HepG2 (cell line): ENCODE results near the gene AREL1. TPM values are rescaled to one million over a fixed set of nuclear protein-coding genes. Genes with fewer than 3 reads are reported as not detected.
A peak's percentile ranks its signal among the peaks of the same experiment; 100 is the strongest.

Source experiments
- ATAC-seq: fragments of 200-7000 bp; cut with Tn5 transposase; 3 replicates; pipeline ENCODE4 v1.9.1; 2020; ENCODE audit warnings: mild to moderate bottlenecking, moderate library complexity
- BruUV-seq: library from RNA; stranded (reverse); fragments of 400-500 nt; replicated peaks from 2 replicates; lab custom pipeline; 2021; lab: Mats Ljungman, UMichigan
- CTCF ChIA-PET: fragments of 300-600 bp; formaldehyde crosslinking; extraction: SDS; loops from one replicate; lab custom pipeline; 2021; ENCODE audit warnings: low total read pairs, inconsistent platforms, low intra/inter-chr PET ratio; lab: Yijun Ruan, JAX
- POLR2A ChIA-PET: fragments of 350-600 bp; sonication (Branson Sonifier 250); formaldehyde crosslinking; loops from one replicate; lab custom pipeline; 2020; ENCODE audit warnings: antibody characterized with exemption, inconsistent platforms; lab: Yijun Ruan, JAX
- DNase-seq: peaks from one replicate; pipeline ENCODE4 v3.0.0-alpha.2; 2015; ENCODE audit warnings: low spot score
- FAIRE-seq: peaks from 3 replicates; lab custom pipeline; 2011; peaks lifted over from hg19 to GRCh38; lab: Jason Lieb, UNC
- H2AFZ ChIP-seq: one replicate; pipeline ENCODE4 v1.6.1; 2011; ENCODE audit warnings: low read length, inconsistent platforms
- H3K27ac ChIP-seq: fragments of 300-600 bp; 3 replicates; pipeline ENCODE4 v1.8.0; 2011; ENCODE audit warnings: mixed run types, mild to moderate bottlenecking, mixed read lengths, low read length, inconsistent platforms; ENCODE audit not compliant: insufficient read depth; ENCODE audit errors: extremely low read length
- H3K27me3 ChIP-seq, 2 experiments: fragments of 200-600 bp in 1 of 2; 2 replicates in 1 of 2; 3 replicates in 1 of 2; pipeline versions ENCODE4 v1.6.0 to v1.8.0; 2011; ENCODE audit warnings: low read length in 2 of 2, mild to moderate bottlenecking in 2 of 2, moderate library complexity in 2 of 2, inconsistent platforms in 1 of 2; ENCODE audit not compliant: insufficient read depth in 2 of 2, control insufficient read depth in 1 of 2
- H3K36me3 ChIP-seq, 2 experiments: fragments of 200-600 bp in 1 of 2; replicated peaks in 1 of 2; 2 replicates in 1 of 2; 3 replicates in 1 of 2; pipeline versions ENCODE4 v1.5.1 to v1.8.0; 2011; ENCODE audit warnings: low read length in 2 of 2, inconsistent platforms in 1 of 2; ENCODE audit not compliant: insufficient read depth in 2 of 2, control insufficient read depth in 1 of 2
- H3K4me1 ChIP-seq: 2 replicates; pipeline ENCODE4 v1.5.1; 2012; ENCODE audit warnings: low read length, inconsistent platforms; ENCODE audit not compliant: insufficient read depth
- H3K4me2 ChIP-seq: 2 replicates; pipeline ENCODE4 v1.6.0; 2011; ENCODE audit warnings: low read depth, low read length, inconsistent platforms
- H3K4me3 ChIP-seq, 3 experiments: fragments of 200-600 bp in 1 of 3; sonication (generic), shearing (Covaris generic) in 1 of 3; replicated peaks in 1 of 3; 2 replicates each; pipeline ENCODE4 v1.5.1; 2011 to 2016; ENCODE audit warnings: low read length in 3 of 3, inconsistent platforms in 2 of 3, low read depth in 2 of 3, mild to moderate bottlenecking in 2 of 3, control low read depth in 1 of 3, mixed read lengths in 1 of 3; ENCODE audit not compliant: insufficient read depth in 1 of 3
- H3K79me2 ChIP-seq: one replicate; pipeline ENCODE4 v1.6.1; 2011; ENCODE audit warnings: low read length, inconsistent platforms; ENCODE audit not compliant: insufficient read depth
- H3K9ac ChIP-seq: 2 replicates; pipeline ENCODE4 v1.6.0; 2011; ENCODE audit warnings: mild to moderate bottlenecking, low read depth, low read length, inconsistent platforms; ENCODE audit not compliant: insufficient read depth
- H3K9me3 ChIP-seq: 2 replicates; pipeline ENCODE4 v1.5.1; 2012; ENCODE audit warnings: mild to moderate bottlenecking, low read length
- H4K20me1 ChIP-seq: 2 replicates; pipeline ENCODE4 v1.6.0; 2011; ENCODE audit warnings: inconsistent platforms, mild to moderate bottlenecking, low read length, moderate library complexity; ENCODE audit not compliant: insufficient read depth
- CBX5 ChIP-seq: sonication (generic); formaldehyde crosslinking; IDR thresholded peaks from 2 replicates; pipeline ENCODE4 v1.4.0; 2020; ENCODE audit warnings: missing genetic modification reagents, borderline replicate concordance
- ELF4 ChIP-seq: sonication (generic); formaldehyde crosslinking; IDR thresholded peaks from 2 replicates; pipeline ENCODE4 v1.5.0; 2020; ENCODE audit warnings: missing genetic modification reagents, mild to moderate bottlenecking, moderate library complexity, borderline replicate concordance
- FOXA1 ChIP-seq, 2 experiments: fragments of 450-650 bp in 1 of 2; sonication (generic) in 1 of 2; formaldehyde crosslinking in 1 of 2; IDR thresholded peaks; 2 replicates each; pipeline versions ENCODE4 v1.4.0 to v1.6.1; 2016 to 2020; ENCODE audit warnings: missing genetic modification reagents in 1 of 2
- GATAD1 ChIP-seq: IDR thresholded peaks from 2 replicates; pipeline ENCODE4 v1.6.1; 2016; ENCODE audit warnings: missing genetic modification reagents, missing compliant biosample characterization
- MAFK ChIP-seq, 2 experiments: IDR thresholded peaks in 1 of 2; conservative IDR thresholded peaks in 1 of 2; 2 replicates each; pipeline ENCODE4 v1.6.1; 2011; ENCODE audit warnings: improper control_type of control experiment in 2 of 2, low read length in 2 of 2
- NFE2L2 ChIP-seq: fragments of 150-350 bp; IDR thresholded peaks from 2 replicates; pipeline ENCODE4 v1.6.1; 2014; ENCODE audit warnings: low read length
- NONO ChIP-seq, 2 experiments: fragments of 450-650 bp in 1 of 2; sonication (generic) in 1 of 2; formaldehyde crosslinking in 1 of 2; IDR thresholded peaks in 1 of 2; conservative IDR thresholded peaks in 1 of 2; 2 replicates each; pipeline versions ENCODE4 v1.6.1 to v1.8.0; 2017 to 2022; ENCODE audit warnings: mild to moderate bottlenecking in 1 of 2, missing genetic modification reagents in 1 of 2, moderate library complexity in 1 of 2
- NR2C2 ChIP-seq: sonication (generic); formaldehyde crosslinking; IDR thresholded peaks from 2 replicates; pipeline ENCODE4 v1.4.0; 2020; ENCODE audit warnings: missing genetic modification reagents, mild to moderate bottlenecking, moderate library complexity, borderline replicate concordance
- NR2F6 ChIP-seq, 2 experiments: IDR thresholded peaks; 2 replicates each; pipeline ENCODE4 v1.6.1; 2016; ENCODE audit warnings: antibody characterized with exemption in 1 of 2, mild to moderate bottlenecking in 1 of 2
- ZBTB38 ChIP-seq: sonication (generic); formaldehyde crosslinking; IDR thresholded peaks from 2 replicates; pipeline ENCODE4 v1.5.1; 2020; ENCODE audit warnings: mild to moderate bottlenecking, missing genetic modification reagents
- ZFP37 ChIP-seq: sonication (generic); formaldehyde crosslinking; IDR thresholded peaks from 2 replicates; pipeline ENCODE4 v1.4.0; 2020; ENCODE audit warnings: missing genetic modification reagents, borderline replicate concordance
- ZNF256 ChIP-seq: sonication (generic); formaldehyde crosslinking; conservative IDR thresholded peaks from 2 replicates; pipeline ENCODE4 v1.4.0; 2020; ENCODE audit warnings: missing genetic modification reagents
- ZNF468 ChIP-seq: sonication (generic); formaldehyde crosslinking; IDR thresholded peaks from 2 replicates; pipeline ENCODE4 v1.8.0; 2022; ENCODE audit warnings: mild to moderate bottlenecking, moderate library complexity, missing genetic modification reagents
- ZNF644 ChIP-seq: IDR thresholded peaks from 2 replicates; pipeline ENCODE4 v1.6.1; 2016; ENCODE audit warnings: low read depth
- WGBS: methylation state at CpG from one replicate; pipeline ENCODE4 v1.1.6; 2017; ENCODE audit warnings: low lambda C conversion rate; 5-methylcytosine and 5-hydroxymethylcytosine counted together
- in situ Hi-C: cut with HindIII; loops from 2 replicates; pipeline ENCODE4 v1.10.0; 2017; ENCODE audit warnings: low pct_unique_long_range_greater_than_20kb; ENCODE audit not compliant: extremely low pct_ligation_motif_present
- intact Hi-C: fragments of 100-400 bp; cut with micrococcal nuclease; formaldehyde crosslinking; loops from one replicate; pipeline ENCODE4 v1.10.0; 2022; ENCODE audit not compliant: unreplicated experiment
- polyA plus RNA-seq, 8 experiments: library from polyadenylated mRNA; depleted of rRNA in 3 of 8; stranded (reverse) in 7 of 8; unstranded in 1 of 8; fragments of >200 nt; fragmentation: Illumina TruSeq in 4 of 8; extraction: Trizol in 4 of 8; gene quantifications; 2 replicates each; pipeline versions ENCODE4 v1.2.1 to v1.2.3, GENCODE V29; 2011 to 2016; ENCODE audit warnings: low read depth in 4 of 8, missing spikeins in 1 of 8, mixed read lengths in 1 of 8; ENCODE audit not compliant: insufficient read depth in 1 of 8
- total RNA-seq, 5 experiments: library from RNA; depleted of rRNA; stranded (reverse); fragments of >200 nt; fragmentation: Illumina TruSeq; extraction: Trizol; gene quantifications; 2 replicates each; pipeline ENCODE4 v1.2.3, GENCODE V29; 2016; ENCODE audit warnings: low read depth in 1 of 5
- TF ChIP-seq, protein P1 (sequence below): sonication (generic); formaldehyde crosslinking; IDR thresholded peaks from 2 replicates; pipeline ENCODE4 v1.4.0; 2020; ENCODE audit warnings: low read depth, mild to moderate bottlenecking, missing genetic modification reagents
- TF ChIP-seq, protein P2 (sequence below): sonication (generic); formaldehyde crosslinking; IDR thresholded peaks from 2 replicates; pipeline ENCODE4 v1.4.0; 2020; ENCODE audit warnings: missing genetic modification reagents
- TF ChIP-seq, protein P3 (sequence below): sonication (generic); formaldehyde crosslinking; IDR thresholded peaks from 2 replicates; pipeline ENCODE4 v1.8.0; 2022; ENCODE audit warnings: missing genetic modification reagents, mild to moderate bottlenecking, borderline replicate concordance

AREL1 gene
- total and polyA plus RNA-seq, 2 of the 13 experiments (the other 11 are each of a cell fraction or from before 2014, with no cell fraction given), result 21.3 to 25.4 TPM

DNA sequence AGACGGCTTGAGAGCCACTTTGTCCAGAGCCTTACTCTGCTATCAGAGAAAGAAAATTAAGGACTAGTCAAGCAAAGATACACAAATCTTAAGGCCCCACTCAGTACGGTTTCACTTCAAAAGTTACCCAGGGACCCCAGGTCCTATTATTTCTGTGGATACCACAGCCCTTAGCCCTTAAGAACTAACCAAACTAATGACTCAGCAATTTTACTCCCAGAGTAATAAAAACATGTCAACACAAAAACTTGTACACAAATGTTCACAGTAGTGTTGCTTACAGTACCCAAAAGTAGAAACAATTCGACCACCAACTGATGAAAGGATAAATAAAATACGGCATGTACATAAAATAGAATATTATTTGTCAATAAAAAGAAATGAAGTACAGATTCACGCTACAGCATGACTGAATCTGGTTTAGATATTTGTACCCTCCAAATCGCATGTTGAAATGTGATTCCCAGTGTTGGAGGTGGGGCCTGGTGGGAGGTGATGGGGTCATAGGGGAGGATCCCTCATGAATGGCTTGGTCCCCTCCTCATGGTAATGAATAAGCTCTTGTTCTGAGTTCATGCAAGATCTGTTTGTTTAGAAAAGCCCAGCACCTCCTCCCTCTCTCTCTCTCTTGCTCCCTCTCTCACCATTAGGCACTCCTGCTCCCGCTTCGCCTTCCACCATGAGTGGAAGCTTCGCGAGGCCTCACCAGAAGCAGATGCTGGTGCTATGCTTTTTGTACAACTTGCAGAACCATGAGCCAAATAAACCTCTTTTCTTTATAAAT, 30.5 kb downstream of the AREL1 start:
- H3K4me3 ChIP-seq, result no peak overlapping the region
- intact Hi-C loops (no loop called here), in situ Hi-C loops (no loop called here)
- H3K9me3 ChIP-seq, result no peaks in the 10 kb centered on the region
- ATAC-seq (peak; percentile 50; the same call in 2 of the 3 replicates), DNase-seq (peak; percentile 70), FAIRE-seq (peak; percentile 60)
- H3K9ac ChIP-seq, result no peak overlapping the region
- H3K36me3 ChIP-seq, result peaks cover 5 to 45% of the 10 kb centered on the region in 2 experiments
- BruUV-seq, result no TSS peak
- no peaks in the 10 kb centered on the region for H4K20me1 ChIP-seq
- ChIA-PET POLR2A (no interaction called here), CTCF (no interaction called here)
- no peaks in the 10 kb centered on the region for H3K27me3 ChIP-seq
- no peaks in the 10 kb centered on the region for H3K79me2 ChIP-seq
- whole genome bisulfite sequencing, result 93% methylated on average over 10 of the region's 10 CpGs
- no peak overlapping the region for H2AFZ ChIP-seq
- peaks cover 12% of the 10 kb centered on the region for H3K4me1 ChIP-seq
- no peak overlapping the region for H3K4me2 ChIP-seq
- no peak overlapping the region for H3K27ac ChIP-seq
- TF ChIP-seq NFE2L2 (peak; percentile 91), NR2F6 (IDR thresholded peaks at IDR 0.05) (0 out of 2 replicates have a peak, but pooled peaks have one; percentile 19), NR2F6 (CRISPR knock-in tag; IDR thresholded peaks at IDR 0.05) (no peak), NONO (IDR thresholded peaks at IDR 0.05) (no peak), NONO (CRISPR knock-in tag; conservative IDR thresholded peaks at IDR 0.05) (no peak), NR2C2 (CRISPR knock-in tag) (peak; percentile 41; the same call in 1 of the 2 replicates), ELF4 (no peak), ZNF256 (no peak), FOXA1 (IDR thresholded peaks at IDR 0.05) (no peak), FOXA1 (CRISPR knock-in tag; IDR thresholded peaks at IDR 0.05) (0 out of 2 replicates have a peak, but pooled peaks have one; percentile 35), MAFK (conservative IDR thresholded peaks at IDR 0.05 in 1 of 2, IDR thresholded peaks at IDR 0.05 in 1 of 2; ENCODE audit: low read length in 2 of 2) (peak; percentile 96 to 98), CBX5 (CRISPR knock-in tag) (0 out of 2 replicates have a peak, but pooled peaks have one; percentile 19), ZFP37 (CRISPR knock-in tag) (no peak), GATAD1 (CRISPR knock-in tag) (no peak), ZNF468 (CRISPR knock-in tag) (no peak), ZBTB38 (CRISPR knock-in tag) (0 out of 2 replicates have a peak, but pooled peaks have one; percentile 31), ZNF644 (peak; percentile 52)
- TF ChIP-seq, protein P1, sequence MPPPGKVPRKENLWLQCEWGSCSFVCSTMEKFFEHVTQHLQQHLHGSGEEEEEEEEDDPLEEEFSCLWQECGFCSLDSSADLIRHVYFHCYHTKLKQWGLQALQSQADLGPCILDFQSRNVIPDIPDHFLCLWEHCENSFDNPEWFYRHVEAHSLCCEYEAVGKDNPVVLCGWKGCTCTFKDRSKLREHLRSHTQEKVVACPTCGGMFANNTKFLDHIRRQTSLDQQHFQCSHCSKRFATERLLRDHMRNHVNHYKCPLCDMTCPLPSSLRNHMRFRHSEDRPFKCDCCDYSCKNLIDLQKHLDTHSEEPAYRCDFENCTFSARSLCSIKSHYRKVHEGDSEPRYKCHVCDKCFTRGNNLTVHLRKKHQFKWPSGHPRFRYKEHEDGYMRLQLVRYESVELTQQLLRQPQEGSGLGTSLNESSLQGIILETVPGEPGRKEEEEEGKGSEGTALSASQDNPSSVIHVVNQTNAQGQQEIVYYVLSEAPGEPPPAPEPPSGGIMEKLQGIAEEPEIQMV (CRISPR knock-in tag), result no peak
- TF ChIP-seq, protein P2, sequence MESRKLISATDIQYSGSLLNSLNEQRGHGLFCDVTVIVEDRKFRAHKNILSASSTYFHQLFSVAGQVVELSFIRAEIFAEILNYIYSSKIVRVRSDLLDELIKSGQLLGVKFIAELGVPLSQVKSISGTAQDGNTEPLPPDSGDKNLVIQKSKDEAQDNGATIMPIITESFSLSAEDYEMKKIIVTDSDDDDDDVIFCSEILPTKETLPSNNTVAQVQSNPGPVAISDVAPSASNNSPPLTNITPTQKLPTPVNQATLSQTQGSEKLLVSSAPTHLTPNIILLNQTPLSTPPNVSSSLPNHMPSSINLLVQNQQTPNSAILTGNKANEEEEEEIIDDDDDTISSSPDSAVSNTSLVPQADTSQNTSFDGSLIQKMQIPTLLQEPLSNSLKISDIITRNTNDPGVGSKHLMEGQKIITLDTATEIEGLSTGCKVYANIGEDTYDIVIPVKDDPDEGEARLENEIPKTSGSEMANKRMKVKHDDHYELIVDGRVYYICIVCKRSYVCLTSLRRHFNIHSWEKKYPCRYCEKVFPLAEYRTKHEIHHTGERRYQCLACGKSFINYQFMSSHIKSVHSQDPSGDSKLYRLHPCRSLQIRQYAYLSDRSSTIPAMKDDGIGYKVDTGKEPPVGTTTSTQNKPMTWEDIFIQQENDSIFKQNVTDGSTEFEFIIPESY (CRISPR knock-in tag), result peak; percentile 90
- TF ChIP-seq, protein P3, sequence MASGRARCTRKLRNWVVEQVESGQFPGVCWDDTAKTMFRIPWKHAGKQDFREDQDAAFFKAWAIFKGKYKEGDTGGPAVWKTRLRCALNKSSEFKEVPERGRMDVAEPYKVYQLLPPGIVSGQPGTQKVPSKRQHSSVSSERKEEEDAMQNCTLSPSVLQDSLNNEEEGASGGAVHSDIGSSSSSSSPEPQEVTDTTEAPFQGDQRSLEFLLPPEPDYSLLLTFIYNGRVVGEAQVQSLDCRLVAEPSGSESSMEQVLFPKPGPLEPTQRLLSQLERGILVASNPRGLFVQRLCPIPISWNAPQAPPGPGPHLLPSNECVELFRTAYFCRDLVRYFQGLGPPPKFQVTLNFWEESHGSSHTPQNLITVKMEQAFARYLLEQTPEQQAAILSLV, result no peak
